ENCODE data around the gene JAZF1.
A peak's percentile ranks its signal among the peaks of the same experiment; 100 is the strongest.

JAZF1 gene

GRCh38 chr7:28108747-28109146, 71.8 kb downstream of the JAZF1 start:
- DNase-seq (ENCODE audit: low read depth in 1 of 2, low spot score in 1 of 2): no peak

DNA sequence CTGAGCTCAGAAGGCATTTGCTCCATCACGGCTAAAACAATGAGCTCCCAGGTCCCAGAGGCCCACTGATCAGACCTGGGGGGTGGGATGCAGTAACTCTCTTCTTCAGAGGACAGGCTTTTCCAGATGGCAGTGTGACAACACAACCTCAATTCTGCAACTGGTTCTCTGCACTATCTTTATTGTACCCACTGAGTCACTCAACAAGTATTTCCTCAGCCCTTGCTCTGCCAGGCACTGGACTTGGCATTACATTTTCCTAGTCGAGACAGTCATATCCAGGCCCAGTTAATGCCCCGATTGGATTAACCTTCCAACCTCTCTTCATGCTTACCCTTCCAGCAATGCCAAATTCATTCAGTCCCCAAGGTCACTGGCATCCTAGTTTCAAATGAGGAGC, 72.6 kb downstream of the JAZF1 start:
- DNase-seq (ENCODE audit: low read depth in 1 of 2, low spot score in 1 of 2): no peak

GRCh38 chr7:28106321-28106829, 74.2 kb downstream of the JAZF1 start:
- DNase-seq (ENCODE audit: low read depth in 1 of 2, low spot score in 1 of 2): no peak

DNA sequence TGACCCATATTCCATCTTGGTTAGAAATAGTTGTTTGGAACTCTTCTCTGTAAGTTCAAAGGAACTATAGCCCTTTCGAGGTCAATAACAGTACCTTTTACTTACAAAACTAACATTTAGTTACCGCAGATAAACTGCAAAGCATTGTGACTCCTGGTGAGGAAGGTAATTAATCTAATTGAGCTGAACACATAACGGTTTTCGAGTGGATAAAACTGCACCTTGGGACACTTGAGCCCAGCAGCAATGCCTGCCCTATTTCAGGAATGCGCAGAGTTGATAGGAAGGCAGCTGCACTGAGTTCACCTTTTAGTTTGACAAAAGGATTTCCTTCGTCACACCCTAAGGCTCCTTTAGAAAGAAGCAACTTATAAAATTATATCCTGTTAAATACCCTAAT, 75.4 kb downstream of the JAZF1 start:
- DNase-seq (ENCODE audit: low read depth in 1 of 2, low spot score in 1 of 2): no peak

DNA sequence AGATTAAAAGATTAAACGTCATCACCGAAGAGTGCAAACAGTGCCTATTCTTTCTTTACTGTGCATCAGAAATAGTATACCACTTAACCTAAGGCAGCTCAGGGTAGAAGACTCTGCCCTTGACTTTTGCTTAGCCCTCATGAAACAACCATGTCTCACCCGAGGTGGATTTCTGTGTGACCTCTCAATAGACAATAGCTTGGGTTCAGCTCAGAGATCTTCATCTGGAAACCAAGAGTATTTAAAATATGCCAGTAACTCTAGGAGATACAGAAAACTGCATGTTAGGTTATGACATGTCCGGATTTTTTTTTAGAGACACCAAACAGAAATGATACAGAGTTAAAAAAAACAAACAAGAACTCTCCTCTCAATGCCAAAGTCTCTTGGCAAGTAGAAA, 75.8 kb downstream of the JAZF1 start:
- no peak for DNase-seq (ENCODE audit: low read depth in 1 of 2, low spot score in 1 of 2)

- DNase-seq (ENCODE audit: low read depth in 1 of 2, low spot score in 1 of 2): no peak
These were observed 76.5 kb downstream of the JAZF1 start for GRCh38 chr7:28104041-28104541.

DNA sequence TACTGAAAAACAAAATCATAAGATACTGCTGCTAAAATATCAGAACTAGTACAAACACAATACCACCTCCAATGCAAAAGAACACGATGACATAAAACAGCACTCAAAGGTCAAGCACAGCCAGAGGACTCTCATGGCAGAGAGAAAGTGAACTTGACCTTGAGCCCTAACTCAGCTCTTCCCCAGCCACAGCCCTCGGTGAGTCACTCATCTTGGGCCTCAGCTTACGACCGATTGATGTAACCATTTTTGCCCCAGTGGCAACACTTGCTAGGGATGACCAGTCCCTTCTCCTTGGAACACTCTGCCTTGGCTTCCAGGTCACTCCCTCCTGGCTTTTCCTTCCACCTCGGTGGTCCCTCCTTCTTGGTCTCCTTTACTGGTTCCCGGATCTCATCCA, 77.8 kb downstream of the JAZF1 start:
- no peak for DNase-seq (ENCODE audit: low read depth in 1 of 2, low spot score in 1 of 2)

- DNase-seq (ENCODE audit: low read depth in 1 of 2, low spot score in 1 of 2): peak in 1 of 2 donors; percentile 14
These were observed 83.9 kb downstream of the JAZF1 start for GRCh38 chr7:28096713-28097112.

GRCh38 chr7:28095231-28095630, 85.4 kb downstream of the JAZF1 start:
- DNase-seq (ENCODE audit: low read depth in 1 of 2, low spot score in 1 of 2): no peak

GRCh38 chr7:28093623-28094232, 86.9 kb downstream of the JAZF1 start:
- DNase-seq (ENCODE audit: low read depth in 1 of 2, low spot score in 1 of 2): peak in 1 of 2 donors; percentile 8

DNA sequence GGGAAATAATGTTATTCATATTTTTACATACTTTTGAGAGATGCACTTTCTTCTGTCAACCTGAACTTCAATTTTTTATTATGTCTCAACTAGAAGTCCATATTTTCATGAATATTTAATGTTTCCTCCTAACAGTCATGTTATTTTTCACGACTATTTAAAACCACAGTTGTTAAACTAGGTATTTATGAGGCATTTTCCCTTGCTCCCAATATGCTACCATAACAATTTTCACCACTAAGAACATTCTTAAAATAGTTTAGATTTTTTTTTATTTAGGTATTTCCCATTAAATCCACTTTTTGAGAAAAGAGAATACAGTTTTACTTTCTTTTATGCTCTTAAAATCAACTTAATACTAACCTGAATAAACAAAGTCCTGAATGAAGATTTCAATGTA, 89.4 kb downstream of the JAZF1 start:
- DNase-seq (ENCODE audit: low read depth in 1 of 2, low spot score in 1 of 2): no peak

- no peak for DNase-seq (ENCODE audit: low read depth in 1 of 2, low spot score in 1 of 2)
These were observed 91.5 kb downstream of the JAZF1 start for GRCh38 chr7:28088901-28089714.

- DNase-seq (ENCODE audit: low read depth in 1 of 2, low spot score in 1 of 2): no peak
These were observed 92.6 kb downstream of the JAZF1 start for GRCh38 chr7:28088032-28088431.

DNA sequence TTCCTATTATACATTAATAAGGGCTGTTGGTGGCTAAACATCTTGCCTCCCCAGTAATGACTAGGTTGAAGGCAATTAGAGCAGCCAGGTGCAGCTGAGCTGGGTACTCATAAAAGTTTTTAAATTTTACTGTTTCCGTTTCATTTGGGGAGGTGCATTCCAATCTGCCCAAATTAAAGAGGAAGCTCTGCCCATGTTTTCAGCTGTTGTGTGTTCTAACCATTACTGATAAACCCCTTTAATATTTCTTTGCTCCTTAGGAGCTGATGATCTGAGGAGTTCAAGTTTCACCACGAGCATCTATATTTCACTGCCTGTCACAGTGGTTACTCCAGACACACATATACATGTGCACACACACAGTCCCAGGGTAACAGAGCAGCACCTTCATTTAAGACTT, 94.4 kb downstream of the JAZF1 start:
- no peak for DNase-seq (ENCODE audit: low read depth in 1 of 2, low spot score in 1 of 2)

DNA sequence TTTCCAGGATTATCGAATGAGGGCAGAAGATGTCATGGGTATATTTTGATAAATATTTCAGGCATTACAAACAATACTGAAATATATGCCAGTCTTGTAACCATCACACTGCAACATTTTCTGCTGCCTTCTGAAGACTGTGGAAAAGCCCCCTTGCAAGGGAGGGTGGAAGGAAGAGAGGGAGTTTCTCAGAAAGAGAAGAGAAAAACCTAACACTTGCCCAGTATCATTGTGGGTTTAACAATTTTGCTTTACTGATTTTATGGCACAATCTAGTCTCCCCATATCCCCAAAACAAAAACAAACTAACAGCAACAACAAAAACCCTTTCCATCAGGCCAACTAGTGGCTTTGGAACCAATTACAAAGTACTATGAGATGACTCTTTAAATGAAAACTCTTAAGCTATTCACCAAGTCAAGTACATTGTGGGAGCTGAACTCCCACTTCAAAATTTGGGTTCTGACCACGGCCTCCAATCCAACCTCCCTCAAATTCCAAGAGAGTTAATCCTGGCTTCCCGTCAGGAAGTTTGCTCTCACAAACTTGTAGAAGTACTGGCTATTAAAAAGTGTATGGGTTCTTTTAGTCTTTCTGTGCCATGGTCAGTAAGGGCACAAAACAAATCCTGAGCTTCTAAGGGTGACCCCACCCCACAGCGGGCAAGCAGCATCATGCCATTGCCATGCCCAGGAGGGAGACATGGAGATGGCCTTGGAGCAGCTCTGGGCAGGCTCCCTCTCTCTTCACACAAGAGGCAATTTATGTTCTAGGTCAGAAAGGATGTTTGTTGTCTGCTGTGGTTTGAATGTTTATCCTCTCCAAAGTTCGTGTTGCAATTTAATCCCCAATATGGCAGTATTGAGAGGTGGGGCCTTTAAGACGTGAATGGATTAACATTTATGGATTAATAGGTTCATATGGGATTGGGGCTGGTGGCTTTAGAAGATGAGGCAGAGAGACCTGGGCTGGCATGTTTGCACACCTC, 96.3 kb downstream of the JAZF1 start:
- DNase-seq (ENCODE audit: low read depth in 1 of 2, low spot score in 1 of 2): no peak

DNA sequence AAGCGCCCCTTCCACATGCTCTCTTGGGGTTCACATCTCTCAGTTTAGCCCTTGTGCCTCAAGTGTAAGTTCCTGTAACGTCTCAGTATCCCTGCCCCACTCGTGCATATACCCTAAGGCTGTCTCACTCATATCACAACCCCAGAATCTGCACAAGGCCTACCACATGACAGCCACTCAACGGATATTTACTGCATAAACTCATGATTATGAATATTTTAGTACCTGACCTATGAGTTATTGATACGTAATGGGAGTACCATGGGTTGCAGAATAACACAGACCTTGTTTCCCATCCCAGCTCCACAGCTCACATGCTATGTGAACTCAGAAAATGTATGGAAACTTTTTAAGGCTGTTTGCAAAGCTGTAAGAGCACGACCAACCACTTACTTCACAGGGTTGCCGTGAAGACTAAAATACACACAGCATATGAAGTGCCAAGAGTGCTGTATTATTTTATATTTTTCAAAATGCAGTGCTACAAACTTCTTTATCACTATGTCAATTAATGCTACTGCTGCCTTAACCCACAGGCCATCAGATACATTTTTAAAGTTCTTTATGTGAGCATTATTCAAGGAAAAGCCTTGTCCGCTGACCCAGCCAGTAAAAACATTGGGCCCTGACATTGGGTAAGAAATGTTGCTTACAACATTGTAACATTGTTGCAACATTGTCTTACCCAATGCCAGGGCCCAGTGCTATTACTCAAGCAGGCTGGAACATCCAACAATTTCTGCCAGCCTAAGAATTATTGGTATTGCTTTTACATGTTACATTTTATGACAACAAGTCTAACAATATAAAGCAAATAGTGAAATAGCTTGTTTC, 97.2 kb downstream of the JAZF1 start:
- DNase-seq (ENCODE audit: low read depth in 1 of 2, low spot score in 1 of 2): no peak

GRCh38 chr7:28082071-28082470, 98.5 kb downstream of the JAZF1 start:
- DNase-seq (ENCODE audit: low read depth in 1 of 2, low spot score in 1 of 2): no peak

- no peak for DNase-seq (ENCODE audit: low read depth in 1 of 2, low spot score in 1 of 2)
These were observed 99.6 kb downstream of the JAZF1 start for GRCh38 chr7:28081016-28081415.

GRCh38 chr7:28078036-28078901, 102.3 kb downstream of the JAZF1 start:
- peak in 1 of 2 donors; percentile 14 for DNase-seq (ENCODE audit: low read depth in 1 of 2, low spot score in 1 of 2)

All from activated T-helper 1 cell treated with anti-CD3 and anti-CD28 coated beads, Interleukin-2, amount 50 U/mL, for 16 hours (primary cell).